ENCODE measurements around the gene POLG. TPM values are rescaled to one million over a fixed set of nuclear protein-coding genes. Genes with fewer than 3 reads are reported as not detected.

POLG gene
- total and polyA plus RNA-seq, 4 experiments from 2014 or later: 19.4 to 151 (median 99.5) TPM

DNA sequence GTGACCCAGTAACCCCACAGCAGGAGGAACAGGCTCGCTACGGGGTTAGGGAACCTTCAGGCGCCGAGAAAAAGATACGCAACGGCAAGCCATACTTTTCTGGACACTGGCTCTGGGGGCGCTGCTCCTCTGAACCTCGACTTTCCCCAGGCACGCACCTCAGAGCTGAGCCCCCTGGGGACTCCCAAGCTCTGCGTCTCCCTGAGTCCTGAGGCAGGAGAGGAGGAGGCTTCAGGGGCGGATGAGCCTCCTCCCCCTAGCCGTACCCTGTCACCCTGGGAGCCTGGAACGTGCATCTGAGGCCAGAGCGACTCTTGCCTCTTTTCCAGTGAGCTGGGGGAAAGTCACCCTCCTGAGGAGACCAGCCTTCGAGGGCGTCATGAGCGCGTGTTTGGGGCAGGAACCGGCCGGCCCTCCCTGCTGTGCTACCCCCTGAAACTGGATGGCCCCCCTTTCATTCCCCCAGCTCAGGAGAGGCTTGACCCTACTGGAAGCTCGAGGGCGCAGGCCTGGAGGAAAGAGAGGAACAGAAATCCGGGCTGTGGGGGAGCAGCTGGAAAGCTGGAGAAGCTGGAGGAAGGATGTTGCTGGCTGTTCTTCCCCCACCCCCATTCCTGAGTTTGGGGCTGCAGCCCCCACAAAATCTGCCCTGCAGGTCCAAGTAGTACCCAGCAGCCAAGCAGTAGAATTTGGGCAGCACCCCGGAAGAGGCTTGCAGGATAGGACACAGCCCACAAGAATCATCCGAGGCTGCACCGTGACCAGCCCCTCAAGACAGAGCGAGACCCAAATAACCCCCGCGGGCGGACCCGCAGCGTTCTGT, 25.1 kb upstream of the POLG start:
- peaks cover 65% of the 10 kb centered on the region for H3K27me3 ChIP-seq (ENCODE audit: insufficient read depth, low read length)
- Mint-ChIP-seq H3K27me3 (peaks cover 61 to 71% of the 10 kb centered on the region in 2 donors), H3K4me1 (peaks cover 0 to 33% (median 14%) of the 10 kb centered on the region in 4 donors), H3K36me3 (no peaks in the 10 kb centered on the region), H3K4me3 (peak overlapping the region in 7 of 8 donors; percentile 17 to 67 (median 54)), H3K9me3 (peaks cover 0 to 5% (median 0%) of the 10 kb centered on the region in 8 donors), H3K27ac (peak overlapping the region in 2 of 7 donors; percentile 47 to 77)
- intact Hi-C loops (cut with micrococcal nuclease): loop anchor here (2.0 to 5.0 kb wide), 3 partner anchors 25 to 58 kb away; partner anchors contain the start of gene POLG
- DNase-seq: no peak
- H3K4me1 ChIP-seq (ENCODE audit: insufficient read depth, low read length): peaks cover 17% of the 10 kb centered on the region
- CTCF ChIA-PET (ENCODE audit: partially characterized antibody): interaction anchor here (0.8 to 5.6 kb wide), 33 partner anchors 8 to 437 kb away, joined by 3 to 133 read pairs (median 9); partner anchors contain the start of gene POLG
- H3K27ac ChIP-seq (ENCODE audit: low read depth, low read length): no peak overlapping the region
- no peaks in the 10 kb centered on the region for H3K36me3 ChIP-seq (ENCODE audit: insufficient read depth, low read length)
- POLR2A ChIA-PET (ENCODE audit: partially characterized antibody): interaction anchor here (1.0 to 2.3 kb wide), 3 partner anchors 19 to 30 kb away, joined by 5 to 12 read pairs (median 9); partner anchors contain the start of gene POLG
- no peak overlapping the region for H3K4me3 ChIP-seq (ENCODE audit: low read length in 2 of 2)
- H3K9me3 ChIP-seq (ENCODE audit: control insufficient read depth in 1 of 2, low read length in 2 of 2): no peaks in the 10 kb centered on the region

DNA sequence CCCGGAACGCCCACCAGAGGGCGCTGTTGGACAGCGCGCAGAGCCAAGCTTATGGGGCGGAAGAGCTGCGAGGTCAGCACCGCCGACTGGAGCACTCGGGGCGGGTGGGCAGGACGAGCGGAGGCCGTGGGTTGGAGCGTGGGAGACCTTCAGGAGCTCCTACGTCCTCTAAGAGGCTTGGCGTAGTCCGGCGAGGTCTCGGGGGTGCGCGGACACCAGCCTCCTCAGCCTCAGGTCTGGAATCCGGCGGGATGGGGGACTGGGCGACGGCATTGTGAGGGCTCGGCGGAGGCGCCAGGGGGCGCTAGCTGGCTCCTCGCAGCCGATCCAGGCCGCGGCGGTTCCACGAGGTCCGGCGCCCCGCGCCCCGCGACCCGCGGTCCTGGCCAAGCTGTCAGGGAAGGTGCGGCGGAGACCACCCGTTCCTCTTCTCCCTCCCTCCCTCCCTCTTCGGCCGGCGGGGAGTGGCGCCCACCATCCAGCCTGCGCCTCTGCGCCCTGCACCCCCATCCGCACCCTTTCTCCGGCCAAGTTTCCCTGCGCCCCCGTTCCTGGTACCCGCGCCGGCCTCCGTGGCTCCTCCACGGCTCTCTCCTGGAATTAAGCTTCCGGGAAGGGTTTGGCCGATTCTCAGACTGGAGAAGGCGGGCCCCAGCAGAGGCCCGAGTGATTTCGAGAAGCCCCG, 24.3 kb upstream of the POLG start:
- Histone ChIP-seq H3K4me3 (ENCODE audit: low read length in 2 of 2) (peak overlapping the region in 1 of 2 donors; percentile 61), H3K36me3 (ENCODE audit: insufficient read depth, low read length) (no peaks in the 10 kb centered on the region), H3K9me3 (ENCODE audit: control insufficient read depth in 1 of 2, low read length in 2 of 2) (no peaks in the 10 kb centered on the region), H3K27me3 (ENCODE audit: insufficient read depth, low read length) (peaks cover 58% of the 10 kb centered on the region), H3K27ac (ENCODE audit: low read depth, low read length) (no peak overlapping the region), H3K4me1 (ENCODE audit: insufficient read depth, low read length) (peaks cover 17% of the 10 kb centered on the region)
- peak overlapping the region; percentile 73 to 87 (median 84) for H3K4me3 Mint-ChIP-seq
- H3K4me1 Mint-ChIP-seq: peaks cover 0 to 33% (median 11%) of the 10 kb centered on the region in 4 donors
- H3K36me3 Mint-ChIP-seq: no peaks in the 10 kb centered on the region
- CTCF ChIA-PET (ENCODE audit: partially characterized antibody): interaction anchor here (0.8 to 5.6 kb wide), 44 partner anchors 8 to 436 kb away, joined by 3 to 133 read pairs (median 5); partner anchors contain the start of gene POLG
- H3K9me3 Mint-ChIP-seq: peaks cover 0 to 5% (median 0%) of the 10 kb centered on the region in 8 donors
- POLR2A ChIA-PET (ENCODE audit: partially characterized antibody): interaction anchor here (1.0 to 2.3 kb wide), 3 partner anchors 19 to 29 kb away, joined by 5 to 12 read pairs (median 9); partner anchors contain the start of gene POLG
- intact Hi-C loops (cut with micrococcal nuclease): loop anchor here (1.0 to 2.0 kb wide), 3 partner anchors 24 to 71 kb away; partner anchors contain the start of gene POLG
- peak overlapping the region in 3 of 7 donors; percentile 47 to 60 (median 59) for H3K27ac Mint-ChIP-seq
- peak; percentile 74 to 85 (median 80) for DNase-seq
- H3K27me3 Mint-ChIP-seq: peaks cover 59 to 68% of the 10 kb centered on the region in 2 donors

- Histone ChIP-seq H3K27ac (ENCODE audit: low read depth, low read length) (no peak overlapping the region), H3K27me3 (ENCODE audit: insufficient read depth, low read length) (peaks cover 53% of the 10 kb centered on the region), H3K4me1 (ENCODE audit: insufficient read depth, low read length) (peaks cover 17% of the 10 kb centered on the region), H3K4me3 (ENCODE audit: low read length in 2 of 2) (peak overlapping the region in 1 of 2 donors; percentile 61), H3K9me3 (ENCODE audit: control insufficient read depth in 1 of 2, low read length in 2 of 2) (no peaks in the 10 kb centered on the region), H3K36me3 (ENCODE audit: insufficient read depth, low read length) (no peaks in the 10 kb centered on the region)
- Mint-ChIP-seq H3K9me3 (peaks cover 0 to 5% (median 0%) of the 10 kb centered on the region in 8 donors), H3K4me1 (peaks cover 0 to 33% (median 10%) of the 10 kb centered on the region in 4 donors), H3K4me3 (peak overlapping the region in 7 of 8 donors; percentile 73 to 87 (median 84)), H3K36me3 (no peaks in the 10 kb centered on the region), H3K27ac (peak overlapping the region in 3 of 7 donors; percentile 59 to 87 (median 60)), H3K27me3 (peaks cover 57 to 66% of the 10 kb centered on the region in 2 donors)
- no peak for DNase-seq
- intact Hi-C loops (cut with micrococcal nuclease): loop anchor here (1.0 to 2.0 kb wide), 3 partner anchors 24 to 72 kb away; partner anchors contain the start of gene POLG
- CTCF ChIA-PET (ENCODE audit: partially characterized antibody): interaction anchor here (0.8 to 5.6 kb wide), 40 partner anchors 8 to 197 kb away, joined by 3 to 133 read pairs (median 6); partner anchors contain the start of gene POLG
- POLR2A ChIA-PET (ENCODE audit: partially characterized antibody): interaction anchor here (1.5 to 2.3 kb wide), 2 partner anchors 23 to 28 kb away, joined by 9 to 12 read pairs; partner anchors contain the start of gene POLG
Observed at GRCh38 chr15:89358435-89358754, 23.8 kb upstream of the POLG start.

- no peaks in the 10 kb centered on the region for H3K9me3 ChIP-seq (ENCODE audit: control insufficient read depth in 1 of 2, low read length in 2 of 2)
- DNase-seq: no peak
- H3K4me3 ChIP-seq (ENCODE audit: low read length in 2 of 2): no peak overlapping the region
- Mint-ChIP-seq H3K27ac (peak overlapping the region in 1 of 7 donors; percentile 44), H3K27me3 (peaks cover 57 to 67% of the 10 kb centered on the region in 2 donors), H3K4me1 (peaks cover 0 to 23% (median 7%) of the 10 kb centered on the region in 4 donors), H3K9me3 (peaks cover 0 to 5% (median 0%) of the 10 kb centered on the region in 8 donors), H3K36me3 (no peaks in the 10 kb centered on the region), H3K4me3 (peak overlapping the region in 1 of 8 donors; percentile 21)
- ChIA-PET CTCF (ENCODE audit: partially characterized antibody) (interaction anchor here (0.7 to 5.6 kb wide), 9 partner anchors 8 to 150 kb away, joined by 3 to 133 read pairs (median 19); partner anchors contain the start of gene POLG), POLR2A (ENCODE audit: partially characterized antibody) (interaction anchor here (2.3 kb wide), 1 partner anchor 22 kb away, joined by 12 read pairs; the partner anchor contains the start of gene POLG)
- intact Hi-C loops (cut with micrococcal nuclease): no loop called here
- peaks cover 11% of the 10 kb centered on the region for H3K4me1 ChIP-seq (ENCODE audit: insufficient read depth, low read length)
- no peaks in the 10 kb centered on the region for H3K36me3 ChIP-seq (ENCODE audit: insufficient read depth, low read length)
- H3K27me3 ChIP-seq (ENCODE audit: insufficient read depth, low read length): peaks cover 39% of the 10 kb centered on the region
- H3K27ac ChIP-seq (ENCODE audit: low read depth, low read length): no peak overlapping the region
Observed at GRCh38 chr15:89356634-89357298, 22.1 kb upstream of the POLG start.

DNA sequence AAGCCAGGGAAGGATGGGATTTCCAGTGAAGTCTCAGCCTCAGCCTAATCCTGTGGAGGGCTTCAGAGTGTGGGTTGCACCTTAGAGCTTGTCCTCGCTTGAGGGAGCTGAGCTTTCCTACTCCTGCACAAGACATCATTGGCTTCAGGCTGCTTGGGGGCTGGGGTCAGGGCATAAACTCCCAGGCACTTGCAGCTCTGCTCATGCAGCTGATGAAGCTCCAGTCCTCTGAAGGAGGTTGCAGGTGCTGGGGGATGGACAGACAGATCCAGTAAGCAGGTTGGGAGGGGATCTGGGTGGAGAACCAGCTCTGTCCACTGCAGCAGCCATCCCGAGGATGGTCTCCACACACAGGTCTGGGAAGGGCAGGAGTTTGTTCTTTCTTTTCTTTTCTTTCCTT, 19.4 kb upstream of the POLG start:
- Mint-ChIP-seq H3K27ac (no peak overlapping the region), H3K4me3 (no peak overlapping the region), H3K9me3 (no peaks in the 10 kb centered on the region), H3K27me3 (peaks cover 45 to 46% of the 10 kb centered on the region in 2 donors), H3K36me3 (no peaks in the 10 kb centered on the region), H3K4me1 (peaks cover 0 to 9% (median 2%) of the 10 kb centered on the region in 4 donors)
- Histone ChIP-seq H3K4me3 (ENCODE audit: low read length in 2 of 2) (no peak overlapping the region), H3K27ac (ENCODE audit: low read depth, low read length) (no peak overlapping the region), H3K9me3 (ENCODE audit: control insufficient read depth in 1 of 2, low read length in 2 of 2) (no peaks in the 10 kb centered on the region), H3K4me1 (ENCODE audit: insufficient read depth, low read length) (peaks cover 1% of the 10 kb centered on the region), H3K36me3 (ENCODE audit: insufficient read depth, low read length) (no peaks in the 10 kb centered on the region), H3K27me3 (ENCODE audit: insufficient read depth, low read length) (peaks cover 13% of the 10 kb centered on the region)
- POLR2A ChIA-PET (ENCODE audit: partially characterized antibody): no interaction called here
- intact Hi-C loops (cut with micrococcal nuclease): no loop called here
- DNase-seq: no peak
- CTCF ChIA-PET (ENCODE audit: partially characterized antibody): interaction anchor here (1.5 kb wide), 1 partner anchor 60 kb away, joined by 3 read pairs; no protein-coding TSS in a partner anchor

DNA sequence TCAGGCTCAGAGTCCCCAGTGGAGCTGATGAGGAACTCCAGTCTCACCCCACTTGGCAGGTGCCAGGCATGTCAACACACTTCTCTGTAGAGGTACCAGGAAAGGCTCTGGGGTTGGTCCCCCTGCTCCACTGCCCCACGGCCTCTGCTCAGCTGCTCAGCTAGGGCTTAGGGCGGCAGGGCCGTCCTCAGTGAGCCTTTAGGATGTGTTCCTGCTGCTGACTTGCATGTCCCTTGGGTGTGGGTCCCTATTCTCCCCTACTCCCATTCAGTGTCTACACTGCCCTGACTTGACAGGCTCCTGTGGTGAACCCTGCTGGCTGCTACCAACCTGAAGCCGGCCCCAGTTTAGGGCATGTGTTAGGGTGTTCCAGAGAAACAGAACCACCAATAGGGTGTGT, 17.9 kb upstream of the POLG start:
- no peak overlapping the region for H3K27ac ChIP-seq (ENCODE audit: low read depth, low read length)
- Mint-ChIP-seq H3K36me3 (no peaks in the 10 kb centered on the region), H3K27ac (no peak overlapping the region), H3K4me3 (no peak overlapping the region), H3K9me3 (no peaks in the 10 kb centered on the region), H3K4me1 (peaks cover 0 to 9% (median 4%) of the 10 kb centered on the region in 4 donors), H3K27me3 (peaks cover 34 to 41% of the 10 kb centered on the region in 2 donors)
- POLR2A ChIA-PET (ENCODE audit: partially characterized antibody): no interaction called here
- intact Hi-C loops (cut with micrococcal nuclease): no loop called here
- peaks cover 4% of the 10 kb centered on the region for H3K27me3 ChIP-seq (ENCODE audit: insufficient read depth, low read length)
- CTCF ChIA-PET (ENCODE audit: partially characterized antibody): no interaction called here
- no peaks in the 10 kb centered on the region for H3K36me3 ChIP-seq (ENCODE audit: insufficient read depth, low read length)
- H3K4me3 ChIP-seq (ENCODE audit: low read length in 2 of 2): no peak overlapping the region
- no peak for DNase-seq
- H3K9me3 ChIP-seq (ENCODE audit: control insufficient read depth in 1 of 2, low read length in 2 of 2): no peaks in the 10 kb centered on the region
- no peaks in the 10 kb centered on the region for H3K4me1 ChIP-seq (ENCODE audit: insufficient read depth, low read length)
